K562 (cell line): ENCODE data around the gene NPC1L1. TPM values are rescaled to one million over a fixed set of nuclear protein-coding genes. Genes with fewer than 3 reads are reported as not detected.

Source experiments
- ATAC-seq: fragments of 200-7000 bp; cut with Tn5 transposase; 3 replicates; pipeline ENCODE4 v1.9.1; 2020; ENCODE audit warnings: moderate library complexity
- BruUV-seq: library from RNA; stranded (reverse); fragments of 400-500 nt; replicated peaks from 2 replicates; lab custom pipeline; 2021; lab: Mats Ljungman, UMichigan
- CTCF ChIA-PET: fragments of 300-600 bp; formaldehyde crosslinking; extraction: SDS; loops from one replicate; lab custom pipeline; 2021; ENCODE audit warnings: low intra/inter-chr PET ratio; lab: Yijun Ruan, JAX
- POLR2A ChIA-PET: fragments of 300-600, 350-650 bp; sonication (Branson Sonifier 250); formaldehyde crosslinking; extraction: SDS; loops from one replicate; lab custom pipeline; 2021; ENCODE audit warnings: antibody characterized with exemption, inconsistent platforms; lab: Yijun Ruan, JAX
- DNase-seq, 4 experiments: peaks; one replicate each; pipeline versions ENCODE4 v3.0.0 to v3.0.0-alpha.2; 2011 to 2018; ENCODE audit warnings: low spot score in 3 of 4, mixed read lengths in 3 of 4; ENCODE audit errors: extremely low read depth in 1 of 4
- FAIRE-seq: peaks from 2 replicates; lab custom pipeline; 2011; peaks lifted over from hg19 to GRCh38; lab: Jason Lieb, UNC
- H2AFZ ChIP-seq: 2 replicates; pipeline ENCODE4 v1.6.0; 2011; ENCODE audit warnings: low read depth, low read length, control low read depth, inconsistent platforms
- H3K27ac ChIP-seq: fragments of 200-600 bp; 3 replicates; pipeline ENCODE4 v1.8.0; 2011; ENCODE audit warnings: low read depth, mild to moderate bottlenecking, control low read depth, inconsistent platforms, low read length, moderate library complexity, mixed read lengths; ENCODE audit errors: extremely low read depth
- H3K27me3 ChIP-seq, 2 experiments: fragments of 300-600 bp in 1 of 2; 2 replicates in 1 of 2; 3 replicates in 1 of 2; pipeline versions ENCODE4 v1.6.0 to v1.8.0; 2011; ENCODE audit warnings: inconsistent platforms in 2 of 2, low read length in 2 of 2, mild to moderate bottlenecking in 1 of 2, mixed read lengths in 1 of 2, moderate library complexity in 1 of 2; ENCODE audit not compliant: control insufficient read depth in 2 of 2, insufficient read depth in 2 of 2
- H3K36me3 ChIP-seq: fragments of 300-600 bp; 3 replicates; pipeline ENCODE4 v1.8.0; 2011; ENCODE audit warnings: mild to moderate bottlenecking, low read length, inconsistent platforms; ENCODE audit not compliant: control insufficient read depth, insufficient read depth
- H3K4me1 ChIP-seq, 2 experiments: fragments of 200-600 bp in 1 of 2; replicated peaks in 1 of 2; 2 replicates in 1 of 2; 3 replicates in 1 of 2; pipeline versions ENCODE4 v1.5.1 to v1.8.0; 2011; ENCODE audit warnings: inconsistent platforms in 2 of 2, low read length in 2 of 2, mild to moderate bottlenecking in 1 of 2, mixed read lengths in 1 of 2, moderate library complexity in 1 of 2; ENCODE audit not compliant: control insufficient read depth in 2 of 2, insufficient read depth in 2 of 2
- H3K4me2 ChIP-seq: 2 replicates; pipeline ENCODE4 v1.6.1; 2011; ENCODE audit warnings: low read length, control low read depth, inconsistent platforms, mixed read lengths; ENCODE audit not compliant: insufficient read depth
- H3K4me3 ChIP-seq: fragments of 200-600 bp; sonication (generic), shearing (Covaris generic); 2 replicates; pipeline ENCODE4 v1.5.1; 2016; ENCODE audit warnings: control low read depth, inconsistent platforms
- H3K79me2 ChIP-seq: fragments of 200-600 bp; 3 replicates; pipeline ENCODE4 v1.8.0; 2011; ENCODE audit warnings: low read length, inconsistent platforms; ENCODE audit not compliant: control insufficient read depth, insufficient read depth
- H3K9ac ChIP-seq, 2 experiments: 2 replicates each; pipeline versions ENCODE4 v1.6.0 to v1.6.1; 2011; ENCODE audit warnings: low read depth in 2 of 2, low read length in 2 of 2, control low read depth in 1 of 2, inconsistent platforms in 1 of 2, mild to moderate bottlenecking in 1 of 2, mixed read lengths in 1 of 2; ENCODE audit not compliant: insufficient read depth in 1 of 2
- H3K9me1 ChIP-seq: one replicate; pipeline ENCODE4 v1.6.0; 2011; ENCODE audit warnings: inconsistent platforms, mild to moderate bottlenecking, low read length, moderate library complexity; ENCODE audit not compliant: control insufficient read depth, insufficient read depth
- H3K9me3 ChIP-seq: replicated peaks from 2 replicates; pipeline ENCODE4 v1.5.1; 2011; ENCODE audit warnings: low read depth, low read length, inconsistent platforms; ENCODE audit not compliant: control insufficient read depth, insufficient read depth
- H4K20me1 ChIP-seq: replicated peaks from 2 replicates; pipeline ENCODE4 v1.6.1; 2011; ENCODE audit warnings: low read length, inconsistent platforms, mixed read lengths; ENCODE audit not compliant: control insufficient read depth, insufficient read depth
- ASH1L ChIP-seq: fragments of 450-650 bp; IDR thresholded peaks from 2 replicates; pipeline ENCODE4 v1.6.1; 2018; ENCODE audit warnings: borderline replicate concordance, mild to moderate bottlenecking, low read depth; ENCODE audit not compliant: partially characterized antibody
- E2F4 ChIP-seq: sonication (generic); formaldehyde crosslinking; IDR thresholded peaks from 2 replicates; pipeline ENCODE4 v1.8.0; 2022; ENCODE audit warnings: mild to moderate bottlenecking, low read depth, missing genetic modification reagents
- HMGXB4 ChIP-seq: sonication (generic); formaldehyde crosslinking; IDR thresholded peaks from 2 replicates; pipeline ENCODE4 v1.8.1; 2023; ENCODE audit warnings: mild to moderate bottlenecking, missing genetic modification reagents
- IRF2 ChIP-seq: sonication (generic); formaldehyde crosslinking; IDR thresholded peaks from 2 replicates; pipeline ENCODE4 v1.8.1; 2022; ENCODE audit warnings: mild to moderate bottlenecking, missing genetic modification reagents
- JUND ChIP-seq, 2 experiments: IDR thresholded peaks; 2 replicates in 1 of 2; 3 replicates in 1 of 2; pipeline ENCODE4 v1.6.1; 2011; ENCODE audit warnings: borderline replicate concordance in 2 of 2, low read depth in 2 of 2, low read length in 2 of 2, improper control_type of control experiment in 1 of 2, missing biosample characterization in 1 of 2, missing genetic modification characterization in 1 of 2, missing genetic modification reagents in 1 of 2
- MED1 ChIP-seq: sonication (generic); formaldehyde crosslinking; IDR thresholded peaks from 2 replicates; pipeline ENCODE4 v1.8.1; 2023; ENCODE audit warnings: missing genetic modification reagents, borderline replicate concordance
- PHTF2 ChIP-seq: fragments of 250-450 bp; sonication (Bioruptor Pico); IDR thresholded peaks from 2 replicates; pipeline ENCODE4 v1.5.0; 2021; ENCODE audit warnings: mild to moderate bottlenecking
- POLR2AphosphoS2 ChIP-seq: IDR thresholded peaks from 2 replicates; pipeline ENCODE4 v1.6.1; 2012; ENCODE audit warnings: low read length, improper control_type of control experiment
- POLR2H ChIP-seq: IDR thresholded peaks from 2 replicates; pipeline ENCODE4 v1.6.1; 2016; ENCODE audit warnings: missing genetic modification characterization, low read depth, mild to moderate bottlenecking, control low read depth, missing compliant biosample characterization, moderate library complexity
- ZNF740 ChIP-seq, 3 experiments: fragments of 200-800 bp in 1 of 3; sonication (Bioruptor generic) in 1 of 3; sonication (generic) in 1 of 3; formaldehyde crosslinking in 1 of 3; IDR thresholded peaks; 2 replicates each; pipeline versions ENCODE4 v1.6.1 to v1.8.0; 2016 to 2022; ENCODE audit warnings: mild to moderate bottlenecking in 2 of 3, missing compliant biosample characterization in 2 of 3, missing genetic modification characterization in 2 of 3, missing genetic modification reagents in 1 of 3
- WGBS: fragments of 100-300 bp; shearing (Covaris generic); methylation state at CpG from one replicate; pipeline ENCODE4 v1.1.6; 2016; ENCODE audit warnings: low coverage, mixed read lengths; ENCODE audit not compliant: insufficient coverage; ENCODE audit errors: missing lambda C conversion rate; 5-methylcytosine and 5-hydroxymethylcytosine counted together
- in situ Hi-C: fragments of 300-500 bp; cut with MboI; formaldehyde crosslinking; loops from 4 replicates; pipeline ENCODE4 v1.15.0; 2018; ENCODE audit warnings: inconsistent platforms, mixed read lengths
- intact Hi-C: fragments of 100-400 bp; cut with micrococcal nuclease; formaldehyde crosslinking; loops from 2 replicates; pipeline ENCODE4 v1.14.2; 2022
- polyA plus RNA-seq, 8 experiments: library from polyadenylated mRNA; depleted of rRNA in 4 of 8; stranded (reverse) in 5 of 8; unstranded in 3 of 8; fragments of >200 nt; fragmentation: Nextera tagmentation in 2 of 8; fragmentation: Illumina TruSeq in 1 of 8; extraction: Ambion mirVana in 2 of 8; extraction: Trizol in 1 of 8; gene quantifications; 2 replicates each; pipeline versions ENCODE4 v1.2.1 to v1.2.3, GENCODE V29; 2011 to 2014; ENCODE audit warnings: inconsistent platforms in 1 of 8, missing spikeins in 1 of 8
- total RNA-seq, 7 experiments: library from RNA; depleted of rRNA in 6 of 7; stranded (reverse); fragments of >200 nt in 6 of 7; fragmentation: Illumina TruSeq in 2 of 7; extraction: Trizol in 2 of 7; gene quantifications; 2 replicates each; pipeline versions ENCODE4 v1.2.1 to v1.2.3, GENCODE V29; 2011 to 2021; ENCODE audit warnings: low replicate concordance in 1 of 7

The NPC1L1 gene
- total and polyA plus RNA-seq, 9 of the 15 experiments (the other 6 are each of a cell fraction or from before 2014, with no cell fraction given) = 0.01 to 0.18 (median 0.07) TPM; not detected in 4

- WGBS = 41% methylated on average over 28 of the region's 32 CpGs
- no peaks in the 10 kb centered on the region for H3K36me3 ChIP-seq
- no peak overlapping the region for H3K4me3 ChIP-seq
- no peak for ATAC-seq
- DNase-seq = peak in 1 of 4 experiments; percentile 6
- H3K79me2 ChIP-seq = no peaks in the 10 kb centered on the region
- H3K4me2 ChIP-seq = no peak overlapping the region
- 0 out of 4 replicates have a peak overlapping the region, but pooled peaks of 1 of the 2 experiments have one; percentile 65 for H3K9ac ChIP-seq
- ChIA-PET CTCF (no interaction called here), POLR2A (interaction anchor here (0.9 to 1.4 kb wide), 2 partner anchors 9 to 24 kb away, joined by 3 read pairs; no protein-coding TSS in a partner anchor)
- H3K9me3 ChIP-seq = no peaks in the 10 kb centered on the region
- H3K27ac ChIP-seq = no peak overlapping the region
- no peak for FAIRE-seq
- H4K20me1 ChIP-seq = no peaks in the 10 kb centered on the region
- H3K27me3 ChIP-seq = no peaks in the 10 kb centered on the region
- H3K4me1 ChIP-seq = peaks cover 3 to 46% of the 10 kb centered on the region in 2 experiments; a peak in 4 of 5 replicates
- no peaks in the 10 kb centered on the region for H3K9me1 ChIP-seq
- 0 out of 2 replicates have a peak overlapping the region, but pooled peaks have one; percentile 19 for H2AFZ ChIP-seq
- in situ Hi-C loops (no loop called here), intact Hi-C loops (no loop called here)
- no TSS peak for BruUV-seq
- TF ChIP-seq IRF2 (no peak), POLR2H (tag) (no peak), POLR2AphosphoS2 (no peak), ZNF740 (CRISPR knock-in tag; IDR thresholded peaks at IDR 0.05) (no peak), ZNF740 (tag; IDR thresholded peaks at IDR 0.05) (no peak), JUND (IDR thresholded peaks at IDR 0.05; ENCODE audit: borderline replicate concordance, low read depth, low read length) (no peak), JUND (tag; IDR thresholded peaks at IDR 0.05; ENCODE audit: borderline replicate concordance, low read depth, low read length) (no peak), HMGXB4 (CRISPR knock-in tag) (no peak), MED1 (CRISPR knock-in tag) (no peak), ASH1L (no peak), PHTF2 (CRISPR knock-in tag) (no peak), E2F4 (CRISPR knock-in tag) (no peak)
These were observed 2.1 kb downstream of the NPC1L1 start for GRCh38 chr7:44538798-44539668.
